H1 (cell line): ENCODE data around the gene ETS1. TPM values are rescaled to one million over a fixed set of nuclear protein-coding genes. Genes with fewer than 3 reads are reported as not detected.
A peak's percentile ranks its signal among the peaks of the same experiment; 100 is the strongest.

Experiments used
- CTCF ChIA-PET: fragments of 300-600 bp; sonication (Branson Sonifier 250); formaldehyde crosslinking; loops from one replicate; lab custom pipeline; 2021; ENCODE audit not compliant: partially characterized antibody; lab: Charles Lee
- POLR2A ChIA-PET: fragments of 300-600 bp; sonication (Branson Sonifier 250); formaldehyde crosslinking; loops from one replicate; lab custom pipeline; 2021; ENCODE audit warnings: inconsistent platforms; ENCODE audit not compliant: partially characterized antibody; lab: Charles Lee
- DNase-seq, 2 experiments: peaks; one replicate each; pipeline versions ENCODE4 v3.0.0 to v3.0.0-alpha.2; 2010 to 2022; ENCODE audit warnings: low spot score in 2 of 2, low read depth in 1 of 2, mixed read lengths in 1 of 2
- FAIRE-seq: peaks from 2 replicates; lab custom pipeline; 2011; peaks lifted over from hg19 to GRCh38; lab: Jason Lieb, UNC
- H2AFZ ChIP-seq: 2 replicates; pipeline ENCODE4 v1.8.1; 2012; ENCODE audit warnings: low read length, inconsistent platforms
- H2AK5ac ChIP-seq: 2 replicates; pipeline ENCODE4 v1.6.1; 2013; ENCODE audit warnings: low read depth, low read length
- H2BK120ac ChIP-seq: replicated peaks from 2 replicates; pipeline ENCODE3; 2013; ENCODE audit warnings: low read depth, low read length, inconsistent platforms
- H2BK12ac ChIP-seq: 2 replicates; pipeline ENCODE4 v1.6.1; 2013; ENCODE audit warnings: low read depth, low read length
- H2BK15ac ChIP-seq: 2 replicates; pipeline ENCODE4 v1.6.1; 2013; ENCODE audit warnings: low read length
- H2BK20ac ChIP-seq: 2 replicates; pipeline ENCODE4 v1.6.1; 2013; ENCODE audit warnings: low read length
- H2BK5ac ChIP-seq: 2 replicates; pipeline ENCODE4 v1.6.1; 2013; ENCODE audit warnings: low read depth, low read length
- H3K14ac ChIP-seq: 2 replicates; pipeline ENCODE4 v1.6.1; 2013; ENCODE audit warnings: inconsistent platforms; ENCODE audit not compliant: insufficient read length
- H3K18ac ChIP-seq: 2 replicates; pipeline ENCODE4 v1.6.1; 2013; ENCODE audit warnings: low read length; ENCODE audit errors: extremely low read depth
- H3K23ac ChIP-seq: 2 replicates; pipeline ENCODE4 v1.6.1; 2013; ENCODE audit warnings: inconsistent platforms; ENCODE audit not compliant: insufficient read length
- H3K23me2 ChIP-seq: 2 replicates; pipeline ENCODE4 v1.6.1; 2013; ENCODE audit warnings: low read depth, low read length
- H3K27ac ChIP-seq: 2 replicates; pipeline ENCODE4 v1.6.1; 2011; ENCODE audit warnings: low read depth, low read length, inconsistent platforms
- H3K27me3 ChIP-seq, 4 experiments: replicated peaks in 1 of 4; 1 replicate in 1 of 4; 2 replicates in 3 of 4; pipeline versions ENCODE4 v1.6.1 to v1.8.1; 2011 to 2013; ENCODE audit warnings: low read length in 3 of 4, mild to moderate bottlenecking in 3 of 4, inconsistent platforms in 2 of 4, mixed read lengths in 2 of 4, moderate library complexity in 1 of 4; ENCODE audit not compliant: control insufficient read depth in 3 of 4, insufficient read depth in 3 of 4; ENCODE audit errors: extremely low read depth in 1 of 4
- H3K36me3 ChIP-seq, 4 experiments: 2 replicates each; pipeline versions ENCODE4 v1.6.1 to v1.8.1; 2011 to 2013; ENCODE audit warnings: mild to moderate bottlenecking in 4 of 4, low read length in 3 of 4, moderate library complexity in 2 of 4, control low read depth in 1 of 4, inconsistent platforms in 1 of 4; ENCODE audit not compliant: insufficient read depth in 4 of 4, control insufficient read depth in 2 of 4
- H3K4ac ChIP-seq: replicated peaks from 2 replicates; pipeline ENCODE3; 2013; ENCODE audit warnings: low read length, low read depth, mixed read lengths, inconsistent platforms; ENCODE audit not compliant: insufficient read length
- H3K4me1 ChIP-seq, 4 experiments: replicated peaks in 1 of 4; 1 replicate in 1 of 4; 2 replicates in 3 of 4; pipeline versions ENCODE4 v1.6.1 to v1.8.1; 2011 to 2013; ENCODE audit warnings: low read length in 3 of 4, inconsistent platforms in 2 of 4, mixed read lengths in 1 of 4; ENCODE audit not compliant: insufficient read depth in 4 of 4, control insufficient read depth in 3 of 4
- H3K4me2 ChIP-seq, 2 experiments: 2 replicates each; pipeline versions ENCODE4 v1.6.1 to v1.8.1; 2011 to 2013; ENCODE audit warnings: low read depth in 2 of 2, low read length in 2 of 2, control low read depth in 1 of 2, inconsistent platforms in 1 of 2, mild to moderate bottlenecking in 1 of 2; ENCODE audit not compliant: insufficient read depth in 1 of 2
- H3K4me3 ChIP-seq, 4 experiments: fragments of 200-600, 300-600 bp in 1 of 4; sonication (generic), shearing (Covaris generic), sonication (Bioruptor Twin) in 1 of 4; 2 replicates each; pipeline versions ENCODE4 v1.5.1 to v1.8.1; 2011 to 2016; ENCODE audit warnings: low read length in 4 of 4, low read depth in 3 of 4, control low read depth in 2 of 4, inconsistent platforms in 2 of 4, mild to moderate bottlenecking in 2 of 4, mixed read lengths in 1 of 4, moderate library complexity in 1 of 4; ENCODE audit not compliant: insufficient read depth in 2 of 4; ENCODE audit errors: extremely low read depth in 1 of 4
- H3K56ac ChIP-seq: replicated peaks from 2 replicates; pipeline ENCODE3; 2013; ENCODE audit warnings: low read depth, mild to moderate bottlenecking, mixed read lengths, low read length, inconsistent platforms; ENCODE audit not compliant: insufficient read length
- H3K79me1 ChIP-seq: 2 replicates; pipeline ENCODE4 v1.6.1; 2013; ENCODE audit warnings: low read depth, low read length, control low read depth
- H3K79me2 ChIP-seq, 2 experiments: 2 replicates each; pipeline versions ENCODE4 v1.6.1 to v1.8.1; 2012 to 2013; ENCODE audit warnings: low read length in 2 of 2, mild to moderate bottlenecking in 2 of 2, inconsistent platforms in 1 of 2; ENCODE audit not compliant: insufficient read depth in 2 of 2, control insufficient read depth in 1 of 2
- H3K9ac ChIP-seq, 4 experiments: replicated peaks in 1 of 4; 1 replicate in 1 of 4; 2 replicates in 3 of 4; pipeline versions ENCODE4 v1.6.1 to v1.8.1; 2011 to 2013; ENCODE audit warnings: low read depth in 3 of 4, low read length in 3 of 4, control low read depth in 2 of 4, mild to moderate bottlenecking in 2 of 4, moderate library complexity in 2 of 4, inconsistent platforms in 1 of 4; ENCODE audit errors: extremely low read depth in 1 of 4
- H3K9me3 ChIP-seq, 2 experiments: 2 replicates each; pipeline versions ENCODE4 v1.6.1 to v1.8.1; 2012 to 2013; ENCODE audit warnings: mild to moderate bottlenecking in 2 of 2, moderate library complexity in 2 of 2, control low read depth in 1 of 2, inconsistent platforms in 1 of 2, low read depth in 1 of 2, low read length in 1 of 2, mixed read lengths in 1 of 2; ENCODE audit not compliant: insufficient read depth in 2 of 2
- H4K20me1 ChIP-seq, 2 experiments: replicated peaks in 1 of 2; 2 replicates each; pipeline versions ENCODE3 to v1.8.1; 2011 to 2013; ENCODE audit warnings: inconsistent platforms in 2 of 2, low read length in 2 of 2, mild to moderate bottlenecking in 1 of 2; ENCODE audit not compliant: insufficient read depth in 2 of 2, control insufficient read depth in 1 of 2
- H4K5ac ChIP-seq: 2 replicates; pipeline ENCODE4 v1.6.1; 2013; ENCODE audit warnings: low read length, low read depth, mixed read lengths, inconsistent platforms; ENCODE audit not compliant: insufficient read length
- H4K8ac ChIP-seq: 2 replicates; pipeline ENCODE4 v1.8.0; 2013; ENCODE audit warnings: mild to moderate bottlenecking, moderate library complexity, low read length, inconsistent platforms; ENCODE audit not compliant: insufficient read depth; ENCODE audit errors: extremely low read depth
- H4K91ac ChIP-seq: replicated peaks from 2 replicates; pipeline ENCODE3; 2013; ENCODE audit warnings: low read length, mixed read lengths, inconsistent platforms; ENCODE audit not compliant: insufficient read length
- KDM5A ChIP-seq: fragments of 200-600 bp; IDR thresholded peaks from 2 replicates; pipeline ENCODE4 v1.7.1; 2012; ENCODE audit warnings: mild to moderate bottlenecking, low read length, inconsistent platforms, mixed read lengths
- RNF2 ChIP-seq: fragments of 200-900, 300-1000 bp; sonication (generic); IDR thresholded peaks from 2 replicates; pipeline ENCODE4 v1.7.1; 2016; ENCODE audit warnings: borderline replicate concordance, low read depth, mild to moderate bottlenecking, antibody characterized with exemption, low read length; ENCODE audit not compliant: poor library complexity, severe bottlenecking; ENCODE audit errors: missing control alignments
- SUZ12 ChIP-seq: fragments of 200-600 bp; sonication (generic); IDR thresholded peaks from 2 replicates; pipeline ENCODE4 v1.6.1; 2012; ENCODE audit warnings: mild to moderate bottlenecking, inconsistent platforms, low read length, moderate library complexity, mixed read lengths
- WGBS, 2 experiments: shearing (Covaris generic) in 1 of 2; methylation state at CpG; one replicate each; pipeline versions ENCODE4 v1.1.6 to v1.1.7; 2013 to 2015; ENCODE audit warnings: low lambda C conversion rate in 2 of 2, mixed read lengths in 2 of 2, inconsistent platforms in 1 of 2, low coverage in 1 of 2, missing lambda C conversion rate in 1 of 2; ENCODE audit not compliant: insufficient replicate concordance in 2 of 2, insufficient coverage in 1 of 2, insufficient read length in 1 of 2; ENCODE audit errors: extremely low coverage in 1 of 2, missing lambda C conversion rate in 1 of 2; 5-methylcytosine and 5-hydroxymethylcytosine counted together
- polyA plus RNA-seq, 7 experiments: library from polyadenylated mRNA; depleted of rRNA in 3 of 7; stranded (reverse) in 5 of 7; unstranded in 2 of 7; fragments of >200 nt in 5 of 7; fragments of 200-250 nt in 2 of 7; gene quantifications; 1 replicate in 5 of 7; 2 replicates in 1 of 7; 4 replicates in 1 of 7; pipeline versions ENCODE4 v1.2.1 to v1.2.3, GENCODE V29; 2011 to 2013; ENCODE audit warnings: missing spikeins in 2 of 7, mixed read lengths in 2 of 7
- total RNA-seq: library from RNA; stranded (reverse); fragmentation: NEBNext Ultra II Directional; extraction: Animal tissue kit (Norgen Biotek cat#: 25700); gene quantifications from 2 replicates; pipeline ENCODE4 v1.2.1, GENCODE V29; 2021

ETS1 gene
- total and polyA plus RNA-seq, 2 of the 8 experiments (the other 6 are each of a cell fraction or from before 2014, with no cell fraction given): 10.0 to 35.3 TPM

- Histone ChIP-seq H2AK5ac (no peak overlapping the region), H3K36me3 (no peaks in the 10 kb centered on the region; a peak in 1 of 8 replicates), H3K79me2 (no peaks in the 10 kb centered on the region), H3K9me3 (no peaks in the 10 kb centered on the region), H4K20me1 (peaks cover 8 to 22% of the 10 kb centered on the region in 2 experiments), H4K8ac (no peak overlapping the region), H3K27me3 (peaks cover 17 to 81% (median 64%) of the 10 kb centered on the region in 4 experiments), H3K9ac (no peak overlapping the region), H3K4ac (no peak overlapping the region), H2BK20ac (no peak overlapping the region), H3K14ac (no peak overlapping the region), H3K18ac (no peak overlapping the region), H3K23ac (no peak overlapping the region), H4K91ac (no peak overlapping the region), H3K27ac (no peak overlapping the region), H3K4me2 (peak overlapping the region; percentile 75 to 79), H3K23me2 (peaks cover 2% of the 10 kb centered on the region; the same call in 1 of the 2 replicates), H4K5ac (no peak overlapping the region), H2AFZ (no peak overlapping the region), H3K4me1 (peaks cover 7 to 16% (median 14%) of the 10 kb centered on the region in 4 experiments; a peak in 6 of 7 replicates), H2BK5ac (no peak overlapping the region), H3K79me1 (no peaks in the 10 kb centered on the region; the same call in 1 of the 2 replicates), H3K4me3 (peak overlapping the region; percentile 28 to 63 (median 44)), H3K56ac (no peak overlapping the region), H2BK120ac (no peak overlapping the region), H2BK15ac (no peak overlapping the region), H2BK12ac (no peak overlapping the region)
- no peak for FAIRE-seq
- DNase-seq: no peak
- WGBS, 2 experiments: 29% methylated on average over 11 of the region's 11 CpGs; no CpG with 5 or more reads in 1 of the 2 experiments
- CTCF ChIA-PET: interaction anchor here (0.6 to 2.1 kb wide), 9 partner anchors 19 to 391 kb away, joined by 3 to 11 read pairs (median 3); no protein-coding TSS in a partner anchor
- TF ChIP-seq KDM5A (no peak), SUZ12 (no peak; the same call in 1 of the 2 replicates), RNF2 (peak; percentile 51)
- POLR2A ChIA-PET: no interaction called here
These were observed 39.3 kb downstream of the ETS1 start for GRCh38 chr11:128547946-128548648.
